Stimulated activated CD4-positive, alpha-beta T cell treated with anti-CD3 and anti-CD28 coated beads, Interleukin-12 subunit alpha, Interleukin-12 subunit beta, amount 100 ng/mL, for 4 hours (primary cell): ENCODE results near the gene SERINC2.
"Not testable (repeated sequence)": the region's sequence is repeated elsewhere in the genome, so short reads cannot be mapped to it uniquely, and the experiment has no call there.

Experiments
- DNase-seq: peaks from one replicate; pipeline ENCODE4 v3.0.0-alpha.2; 2020

Gene SERINC2

GRCh38 chr1:31386576-31387243 is 26.3 kb upstream of the SERINC2 start:
- DNase-seq: not testable (repeated sequence)

DNA sequence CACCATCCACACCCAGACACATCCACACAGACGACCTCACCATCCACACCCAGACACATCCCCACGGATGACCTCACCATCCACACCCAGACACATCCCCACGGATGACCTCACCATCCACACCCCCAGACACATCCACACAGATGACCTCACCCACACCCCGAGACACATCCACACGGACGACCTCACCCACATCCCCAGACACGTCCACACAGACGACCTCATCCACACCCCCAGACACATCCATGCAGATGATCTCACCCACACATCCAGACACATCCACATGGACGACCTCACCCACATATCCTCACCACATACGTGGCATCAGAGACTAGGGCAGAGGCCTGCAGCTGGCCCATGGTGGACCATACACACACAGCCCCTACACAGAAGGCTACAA is 25.4 kb upstream of the SERINC2 start:
- DNase-seq: no peak

GRCh38 chr1:31389616-31390015 is 23.4 kb upstream of the SERINC2 start:
- no peak for DNase-seq

- no peak for DNase-seq
Measured at GRCh38 chr1:31390071-31390470, 22.9 kb upstream of the SERINC2 start.

GRCh38 chr1:31393463-31393862 is 19.6 kb upstream of the SERINC2 start:
- DNase-seq: no peak

DNA sequence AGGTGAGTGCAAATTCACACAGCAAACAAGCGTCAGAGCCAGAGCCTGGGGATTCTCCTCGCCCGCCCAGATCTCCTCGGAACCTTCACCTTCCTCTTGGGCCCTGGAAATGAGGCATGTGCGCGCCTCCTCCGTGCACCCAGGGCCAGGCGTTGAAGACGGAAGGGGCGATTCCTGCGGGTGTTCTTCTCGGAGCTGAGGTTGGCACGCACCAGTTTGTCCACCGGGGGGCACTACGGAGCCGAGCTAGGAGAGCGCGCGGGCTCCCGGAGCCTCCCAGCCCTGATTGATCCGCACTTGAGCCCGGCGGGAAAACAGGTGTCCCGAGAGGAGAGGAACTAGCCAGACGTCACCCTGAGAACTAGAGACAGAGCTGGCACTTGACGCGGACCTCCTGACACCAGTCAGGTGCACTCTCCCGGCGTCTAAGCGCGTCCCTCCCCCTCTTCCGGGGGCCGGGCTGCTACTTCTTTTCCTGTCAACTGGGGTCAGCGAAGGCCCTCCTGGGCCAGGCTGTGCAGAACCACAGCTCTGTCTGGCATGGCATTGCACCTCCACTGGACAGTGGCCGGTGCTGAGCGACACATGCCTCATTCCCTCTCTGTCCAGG is 18.3 kb upstream of the SERINC2 start:
- peak; percentile 81 for DNase-seq

DNA sequence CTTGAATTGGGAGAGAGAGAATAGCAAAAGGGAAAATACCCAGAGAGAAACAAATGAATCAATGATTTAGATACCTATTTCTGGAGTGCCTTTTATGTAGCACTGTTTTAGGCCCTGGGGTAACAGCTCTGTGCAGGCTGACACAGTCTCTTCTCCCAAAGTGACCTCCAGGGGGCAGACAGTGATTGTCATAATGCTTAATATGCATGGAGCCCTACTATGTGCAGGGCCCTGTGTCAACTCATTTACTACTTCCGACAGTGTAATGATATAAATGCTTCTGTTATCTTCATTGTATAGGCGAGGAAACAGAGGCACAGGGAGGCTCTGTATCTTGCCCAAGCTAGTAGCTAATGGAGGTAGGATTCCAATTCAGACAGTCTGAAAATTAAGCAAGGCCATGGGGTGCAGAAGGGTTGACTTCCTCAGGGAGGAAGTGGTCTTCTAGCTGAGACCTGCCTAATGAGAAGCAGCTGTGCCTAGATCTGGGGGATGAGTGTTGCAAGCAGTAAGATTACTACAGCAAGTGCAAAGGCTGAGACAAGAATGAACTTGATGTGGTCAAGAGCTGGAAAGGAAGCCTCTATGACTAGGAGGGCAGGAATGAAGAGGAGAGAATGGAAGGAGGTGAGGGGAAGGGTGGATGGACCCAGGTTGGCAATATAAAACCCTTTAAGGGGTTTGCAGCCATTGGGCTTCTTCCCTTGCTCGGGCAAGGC is 16.2 kb upstream of the SERINC2 start:
- DNase-seq: no peak

GRCh38 chr1:31397360-31398095 is 15.5 kb upstream of the SERINC2 start:
- DNase-seq: no peak

DNA sequence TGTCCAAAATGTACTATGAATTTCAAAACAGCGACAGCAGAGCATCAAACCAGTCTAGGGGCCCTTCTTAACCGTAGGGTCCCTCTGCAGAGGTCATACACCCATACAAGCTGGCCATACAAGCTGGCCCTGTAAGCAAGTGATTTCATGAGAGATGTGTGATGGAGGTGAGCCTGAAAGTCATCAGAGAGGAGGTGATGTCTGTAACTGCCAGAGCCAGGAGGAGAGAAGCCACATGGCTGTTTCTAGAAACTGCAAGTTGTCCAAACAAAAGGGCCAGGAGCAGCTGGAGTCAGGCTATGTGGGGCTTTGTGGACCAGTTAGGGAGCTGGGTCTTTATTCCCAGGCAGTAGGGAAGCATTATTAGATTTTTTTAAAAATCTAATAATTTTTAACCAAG is 14.8 kb upstream of the SERINC2 start:
- no peak for DNase-seq

DNA sequence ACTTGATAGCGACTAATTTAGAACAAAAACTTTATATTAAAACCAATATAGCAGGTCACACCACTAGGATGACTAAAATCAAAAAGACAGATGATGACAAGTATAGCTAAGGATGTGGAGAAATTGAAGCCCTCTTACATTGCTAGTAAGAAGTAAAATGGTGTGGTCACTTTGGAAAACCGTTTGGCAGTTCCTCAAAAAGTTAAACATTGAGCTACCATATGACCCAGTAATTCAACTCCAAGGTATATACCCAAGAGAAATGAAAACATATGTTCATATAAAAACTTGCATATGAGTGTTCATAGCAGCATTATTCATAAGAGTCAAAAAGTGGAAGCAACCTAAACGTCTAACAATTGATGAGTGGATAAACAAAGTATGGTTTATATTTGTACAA is 13.0 kb upstream of the SERINC2 start:
- DNase-seq: no peak

DNA sequence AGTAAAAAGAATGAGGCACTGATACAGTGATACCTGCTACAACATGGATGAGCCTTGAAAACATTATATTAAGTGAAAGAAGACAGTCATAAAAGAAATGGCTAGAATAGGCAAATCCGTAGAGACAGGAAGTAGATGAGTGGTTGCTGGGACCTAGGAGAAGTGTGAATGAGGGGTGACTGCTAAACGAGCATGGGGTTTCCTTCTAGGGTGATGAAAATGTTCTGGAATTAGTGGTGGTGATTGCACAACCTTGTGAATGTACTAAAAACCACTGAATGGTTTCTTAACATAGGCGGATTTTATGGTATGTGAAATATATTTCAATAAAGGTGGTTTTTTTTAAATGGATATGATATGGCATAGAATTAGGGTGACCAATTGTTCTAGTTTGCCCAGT is 12.6 kb upstream of the SERINC2 start:
- DNase-seq: no peak

GRCh38 chr1:31401241-31401640 is 11.8 kb upstream of the SERINC2 start:
- no peak for DNase-seq

- no peak for DNase-seq
Measured at GRCh38 chr1:31405578-31406245, 7.3 kb upstream of the SERINC2 start.

DNA sequence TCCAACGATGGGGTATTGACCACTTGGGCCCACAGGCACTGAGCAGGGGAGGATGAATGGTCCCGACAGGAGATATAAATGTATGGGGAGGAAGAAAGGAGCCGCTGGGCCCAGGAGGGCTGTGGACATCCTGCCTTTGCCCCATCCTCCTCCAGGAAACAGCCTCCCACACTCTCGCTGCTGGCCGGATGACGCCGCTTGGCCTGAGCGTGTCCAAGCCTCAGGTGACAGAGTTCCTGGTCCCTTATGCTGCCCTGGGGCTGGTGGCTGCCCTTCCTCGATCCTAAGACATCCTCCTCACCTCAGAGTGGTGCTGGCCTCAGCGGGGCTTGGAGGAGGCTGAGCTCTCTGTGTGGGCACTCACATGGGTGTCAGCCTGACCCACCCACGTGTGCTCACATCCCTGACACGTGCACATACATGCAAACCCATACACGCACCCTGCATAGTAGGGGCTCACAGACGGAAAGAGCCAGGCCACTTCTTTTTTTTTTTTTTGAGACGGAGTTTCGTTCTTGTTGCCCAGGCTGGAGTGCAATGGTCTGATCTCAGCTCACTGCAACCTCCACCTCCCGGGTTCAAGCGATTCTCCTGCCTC is 5.9 kb upstream of the SERINC2 start:
- no peak for DNase-seq

- DNase-seq: no peak
Measured at GRCh38 chr1:31408788-31409318, 4.2 kb upstream of the SERINC2 start.

DNA sequence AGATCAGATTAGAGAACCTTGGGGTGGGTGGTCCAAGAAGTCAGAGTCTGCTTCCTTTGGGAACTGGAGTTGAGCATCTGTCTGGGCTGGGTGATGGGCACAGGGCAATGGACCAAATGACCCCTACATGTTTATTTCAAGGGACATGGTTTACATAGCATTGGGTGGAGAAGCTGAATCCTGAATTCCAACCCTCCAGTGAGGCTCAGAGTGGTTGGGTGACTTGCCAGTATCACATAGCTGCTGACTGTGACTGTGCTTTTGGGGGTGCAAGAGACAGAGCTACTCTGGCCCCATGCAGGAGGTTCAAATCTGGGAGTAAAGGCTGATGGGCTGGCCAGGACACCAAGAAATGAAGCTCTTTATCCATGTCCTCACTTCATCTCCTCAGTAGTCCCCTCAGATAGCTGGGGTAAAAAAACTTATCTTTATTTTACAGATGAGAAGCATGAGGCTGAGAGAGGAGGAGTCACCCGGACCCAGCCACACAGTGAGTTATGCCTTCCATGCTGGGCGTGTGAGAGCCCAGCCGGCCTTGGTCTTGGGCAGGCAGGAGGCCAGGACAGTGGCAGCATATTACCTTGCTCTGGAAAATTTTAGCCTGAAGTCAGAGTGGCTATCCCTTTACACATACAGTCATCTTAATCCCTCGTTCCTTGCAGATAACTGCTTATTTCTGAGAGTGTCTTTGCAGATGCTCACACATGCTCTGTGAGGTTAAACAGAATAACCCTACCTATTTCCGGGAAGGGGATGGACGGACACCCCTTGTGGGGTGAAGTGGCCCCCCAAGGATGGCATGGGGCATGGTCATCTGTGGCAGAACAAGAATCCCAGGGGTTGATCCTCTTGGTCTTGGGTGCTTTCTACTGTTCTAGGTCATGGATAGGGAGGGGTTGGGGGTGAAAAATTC is 2.8 kb upstream of the SERINC2 start:
- no peak for DNase-seq

DNA sequence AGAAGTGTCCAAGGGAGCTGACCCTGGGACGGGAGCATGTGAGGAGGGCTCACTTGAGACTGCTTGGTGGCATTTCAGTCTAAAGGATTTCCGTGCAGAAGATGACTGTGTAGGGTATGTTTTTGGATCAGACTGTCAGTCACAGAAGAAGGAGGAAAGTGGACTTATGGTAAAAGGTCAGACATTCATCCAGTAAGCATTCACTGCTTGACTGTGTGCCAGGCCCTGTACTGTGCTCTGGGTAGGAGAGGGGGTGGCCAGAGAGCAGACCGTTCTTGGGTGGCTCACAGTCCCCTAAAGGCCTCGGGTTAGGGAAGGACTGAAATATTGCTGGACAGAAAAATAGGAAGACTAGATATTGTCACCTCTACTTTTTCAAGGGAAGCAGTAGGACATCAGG is 2.1 kb upstream of the SERINC2 start:
- DNase-seq: no peak

DNA sequence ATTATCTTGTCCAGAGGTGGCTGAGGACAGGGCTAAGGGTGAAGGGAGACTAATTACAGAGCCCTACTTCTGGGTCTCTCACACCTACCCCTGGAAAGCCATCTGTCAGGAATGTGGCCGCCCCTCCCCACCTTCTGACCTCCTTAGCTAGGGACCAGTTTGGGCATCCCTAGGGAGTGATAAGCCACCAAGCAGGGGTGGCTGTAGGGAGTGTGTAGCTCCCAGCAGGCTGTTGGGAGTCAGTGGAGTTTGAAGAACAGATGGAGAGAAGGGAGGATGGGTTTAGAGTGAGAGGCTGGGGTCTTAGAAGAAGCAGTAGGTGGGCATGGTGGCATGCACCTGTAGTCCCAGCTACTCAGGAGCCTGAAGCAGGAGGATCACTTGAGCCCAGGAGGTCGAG is 808 bp upstream of the SERINC2 start:
- no peak for DNase-seq

DNA sequence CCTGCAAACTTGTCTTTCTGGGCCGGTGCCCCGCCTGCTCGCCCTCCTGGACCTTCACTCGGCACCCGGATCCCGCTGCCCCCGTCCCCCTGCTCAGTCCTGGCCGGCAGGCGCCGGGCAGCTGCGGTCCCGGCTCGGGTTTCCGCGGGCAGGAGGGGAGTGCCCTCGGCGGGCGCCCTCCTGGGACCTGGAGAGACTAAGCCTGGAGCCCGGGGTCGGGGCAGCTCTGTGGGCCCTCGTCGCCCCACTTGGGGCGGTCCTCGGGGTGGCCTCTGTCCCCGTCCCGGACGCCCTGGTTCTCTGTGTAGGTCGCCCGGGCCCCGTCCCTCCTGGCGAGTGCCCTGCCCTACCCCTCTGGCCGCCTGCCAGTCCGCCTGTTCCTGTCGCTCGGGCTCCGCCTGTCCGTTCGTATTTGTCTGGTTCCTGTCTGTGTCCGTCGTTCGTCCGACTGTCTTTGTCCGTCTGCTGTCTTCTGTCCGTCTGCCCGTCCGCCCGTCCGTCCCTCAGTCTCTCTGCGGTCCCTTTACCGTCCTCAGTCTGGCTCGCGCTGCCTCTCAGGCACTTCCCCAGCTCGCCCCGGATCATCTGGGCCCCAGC is 490 bp downstream of the SERINC2 start:
- peak; percentile 25 for DNase-seq

GRCh38 chr1:31414980-31415370 is 2.0 kb downstream of the SERINC2 start:
- no peak for DNase-seq

GRCh38 chr1:31415658-31416057 is 2.6 kb downstream of the SERINC2 start:
- DNase-seq: no peak
